ENCODE measurements around the gene STK24.

The STK24 gene

GRCh38 chr13:98480915-98481877 is 95.7 kb downstream of the STK24 start:
- H3K9me3 ChIP-seq (replicated peaks; ENCODE audit: insufficient read depth, low read length), result no peaks in the 10 kb centered on the region
- peaks cover 21% of the 10 kb centered on the region for H3K4me1 ChIP-seq (ENCODE audit: low read length)
- no peaks in the 10 kb centered on the region for H3K36me3 ChIP-seq (replicated peaks; ENCODE audit: insufficient read depth, low read length)
- no peak overlapping the region for H3K9ac ChIP-seq (ENCODE audit: low read length)
- no peak for DNase-seq
- H3K79me2 ChIP-seq (ENCODE audit: low read length), result peaks cover 93% of the 10 kb centered on the region
- no peak overlapping the region for H3K4me2 ChIP-seq (ENCODE audit: low read depth, low read length)
- no peak overlapping the region for H2AFZ ChIP-seq (ENCODE audit: low read length)
- no peaks in the 10 kb centered on the region for H3K9me2 ChIP-seq (replicated peaks; ENCODE audit: insufficient read depth, low read length)
- H3K27me3 ChIP-seq (replicated peaks; ENCODE audit: insufficient read depth, low read length), result no peaks in the 10 kb centered on the region
- H3K27ac ChIP-seq (ENCODE audit: low read length), result no peak overlapping the region
- no peaks in the 10 kb centered on the region for H4K20me1 ChIP-seq (ENCODE audit: insufficient read depth, low read length)
- no peak for TF ChIP-seq EZH2 (optimal IDR thresholded peaks at IDR 0.05; ENCODE audit: low read depth, low read length)
- TF ChIP-seq CTCF (IDR thresholded peaks at IDR 0.05; ENCODE audit: low read length), result no peak
- no peak for TF ChIP-seq EZH2phosphoT487 (IDR thresholded peaks at IDR 0.05; ENCODE audit: low read length)
- H3K4me3 ChIP-seq (ENCODE audit: low read length), result no peak overlapping the region
- H3F3A ChIP-seq (ENCODE audit: insufficient read depth, low read length), result peaks cover 6% of the 10 kb centered on the region; the same call in 1 of the 2 replicates

GRCh38 chr13:98479496-98480003 is 97.4 kb downstream of the STK24 start:
- Histone ChIP-seq H3K27ac (ENCODE audit: low read length) (no peak overlapping the region), H4K20me1 (ENCODE audit: insufficient read depth, low read length) (no peaks in the 10 kb centered on the region), H3K9me2 (replicated peaks; ENCODE audit: insufficient read depth, low read length) (no peaks in the 10 kb centered on the region), H3K79me2 (ENCODE audit: low read length) (peaks cover 92% of the 10 kb centered on the region), H3F3A (ENCODE audit: insufficient read depth, low read length) (peaks cover 8% of the 10 kb centered on the region; the same call in 1 of the 2 replicates), H2AFZ (ENCODE audit: low read length) (no peak overlapping the region), H3K4me3 (ENCODE audit: low read length) (no peak overlapping the region), H3K4me1 (ENCODE audit: low read length) (peaks cover 24% of the 10 kb centered on the region), H3K36me3 (replicated peaks; ENCODE audit: insufficient read depth, low read length) (0 out of 2 replicates have a peak, but pooled peaks cover 4% of the 10 kb centered on the region), H3K9ac (ENCODE audit: low read length) (no peak overlapping the region), H3K27me3 (replicated peaks; ENCODE audit: insufficient read depth, low read length) (no peaks in the 10 kb centered on the region), H3K9me3 (replicated peaks; ENCODE audit: insufficient read depth, low read length) (no peaks in the 10 kb centered on the region), H3K4me2 (ENCODE audit: low read depth, low read length) (no peak overlapping the region)
- TF ChIP-seq CTCF (IDR thresholded peaks at IDR 0.05; ENCODE audit: low read length) (no peak), EZH2phosphoT487 (IDR thresholded peaks at IDR 0.05; ENCODE audit: low read length) (no peak), EZH2 (optimal IDR thresholded peaks at IDR 0.05; ENCODE audit: low read depth, low read length) (no peak)
- no peak for DNase-seq

- no peak for DNase-seq
- Histone ChIP-seq H3K4me2 (ENCODE audit: low read depth, low read length) (no peak overlapping the region), H4K20me1 (ENCODE audit: insufficient read depth, low read length) (no peaks in the 10 kb centered on the region), H3K27me3 (replicated peaks; ENCODE audit: insufficient read depth, low read length) (no peaks in the 10 kb centered on the region), H3K9me2 (replicated peaks; ENCODE audit: insufficient read depth, low read length) (no peaks in the 10 kb centered on the region), H3K9ac (ENCODE audit: low read length) (no peak overlapping the region), H3K4me1 (ENCODE audit: low read length) (peaks cover 24% of the 10 kb centered on the region), H3K27ac (ENCODE audit: low read length) (no peak overlapping the region), H3K9me3 (replicated peaks; ENCODE audit: insufficient read depth, low read length) (no peaks in the 10 kb centered on the region), H3K4me3 (ENCODE audit: low read length) (no peak overlapping the region), H3K79me2 (ENCODE audit: low read length) (peaks cover 85% of the 10 kb centered on the region), H2AFZ (ENCODE audit: low read length) (no peak overlapping the region), H3K36me3 (replicated peaks; ENCODE audit: insufficient read depth, low read length) (0 out of 2 replicates have a peak, but pooled peaks cover 4% of the 10 kb centered on the region), H3F3A (ENCODE audit: insufficient read depth, low read length) (peaks cover 8% of the 10 kb centered on the region; the same call in 1 of the 2 replicates)
- TF ChIP-seq EZH2 (optimal IDR thresholded peaks at IDR 0.05; ENCODE audit: low read depth, low read length) (no peak), CTCF (IDR thresholded peaks at IDR 0.05; ENCODE audit: low read length) (no peak), EZH2phosphoT487 (IDR thresholded peaks at IDR 0.05; ENCODE audit: low read length) (no peak)
Observed at GRCh38 chr13:98478189-98479129, 98.4 kb downstream of the STK24 start.

Measured in MM.1S (cell line).